Fibroblast of mammary gland (primary cell): ENCODE results near the gene SYNE1.
A peak's percentile ranks its signal among the peaks of the same experiment; 100 is the strongest.

Source experiments
- DNase-seq: peaks from one replicate; pipeline ENCODE4 v3.0.0-alpha.2; 2010; ENCODE audit warnings: low read depth
- H3K4me3 ChIP-seq: 2 replicates; pipeline ENCODE4 v1.5.1; 2011; ENCODE audit warnings: low read depth, mild to moderate bottlenecking, low read length, moderate library complexity; ENCODE audit not compliant: control insufficient read depth
- CTCF ChIP-seq: conservative IDR thresholded peaks from 2 replicates; pipeline ENCODE4 v1.5.1; 2011; ENCODE audit warnings: low read depth, low read length, inconsistent platforms; ENCODE audit not compliant: control insufficient read depth, insufficient read depth

SYNE1 gene

GRCh38 chr6:152293404-152293803, 343.8 kb downstream of the SYNE1 start:
- H3K4me3 ChIP-seq = no peak overlapping the region
- no peak for DNase-seq
- no peak for TF ChIP-seq CTCF

- TF ChIP-seq CTCF = no peak
- no peak for DNase-seq
- no peak overlapping the region for H3K4me3 ChIP-seq
Measured at GRCh38 chr6:152292555-152292954, 344.6 kb downstream of the SYNE1 start.

- no peak for DNase-seq
- H3K4me3 ChIP-seq = no peak overlapping the region
- no peak for TF ChIP-seq CTCF
Measured at GRCh38 chr6:152290693-152291092, 346.5 kb downstream of the SYNE1 start.

- no peak overlapping the region for H3K4me3 ChIP-seq
- no peak for TF ChIP-seq CTCF
- DNase-seq = no peak
Measured at GRCh38 chr6:152277826-152278329, 359.3 kb downstream of the SYNE1 start.

GRCh38 chr6:152273638-152274037, 363.5 kb downstream of the SYNE1 start:
- H3K4me3 ChIP-seq = no peak overlapping the region
- peak; percentile 12 for DNase-seq
- TF ChIP-seq CTCF = no peak

GRCh38 chr6:152273002-152273401, 364.2 kb downstream of the SYNE1 start:
- TF ChIP-seq CTCF = no peak
- DNase-seq = peak; percentile 61
- no peak overlapping the region for H3K4me3 ChIP-seq

GRCh38 chr6:152272486-152272885, 364.7 kb downstream of the SYNE1 start:
- no peak overlapping the region for H3K4me3 ChIP-seq
- no peak for TF ChIP-seq CTCF
- no peak for DNase-seq
